GM19397 (cell line): ENCODE measurements around the gene AVP.
"Not testable (repeated sequence)": the region's sequence is repeated elsewhere in the genome, so short reads cannot be mapped to it uniquely, and the experiment has no call there.

Experiments
- ATAC-seq: cut with Tn5 transposase; IDR thresholded peaks from one replicate; pipeline ENCODE4 v1.9.1; 2021; ENCODE audit warnings: mild to moderate bottlenecking, moderate library complexity; ENCODE audit not compliant: unreplicated experiment

AVP gene

DNA sequence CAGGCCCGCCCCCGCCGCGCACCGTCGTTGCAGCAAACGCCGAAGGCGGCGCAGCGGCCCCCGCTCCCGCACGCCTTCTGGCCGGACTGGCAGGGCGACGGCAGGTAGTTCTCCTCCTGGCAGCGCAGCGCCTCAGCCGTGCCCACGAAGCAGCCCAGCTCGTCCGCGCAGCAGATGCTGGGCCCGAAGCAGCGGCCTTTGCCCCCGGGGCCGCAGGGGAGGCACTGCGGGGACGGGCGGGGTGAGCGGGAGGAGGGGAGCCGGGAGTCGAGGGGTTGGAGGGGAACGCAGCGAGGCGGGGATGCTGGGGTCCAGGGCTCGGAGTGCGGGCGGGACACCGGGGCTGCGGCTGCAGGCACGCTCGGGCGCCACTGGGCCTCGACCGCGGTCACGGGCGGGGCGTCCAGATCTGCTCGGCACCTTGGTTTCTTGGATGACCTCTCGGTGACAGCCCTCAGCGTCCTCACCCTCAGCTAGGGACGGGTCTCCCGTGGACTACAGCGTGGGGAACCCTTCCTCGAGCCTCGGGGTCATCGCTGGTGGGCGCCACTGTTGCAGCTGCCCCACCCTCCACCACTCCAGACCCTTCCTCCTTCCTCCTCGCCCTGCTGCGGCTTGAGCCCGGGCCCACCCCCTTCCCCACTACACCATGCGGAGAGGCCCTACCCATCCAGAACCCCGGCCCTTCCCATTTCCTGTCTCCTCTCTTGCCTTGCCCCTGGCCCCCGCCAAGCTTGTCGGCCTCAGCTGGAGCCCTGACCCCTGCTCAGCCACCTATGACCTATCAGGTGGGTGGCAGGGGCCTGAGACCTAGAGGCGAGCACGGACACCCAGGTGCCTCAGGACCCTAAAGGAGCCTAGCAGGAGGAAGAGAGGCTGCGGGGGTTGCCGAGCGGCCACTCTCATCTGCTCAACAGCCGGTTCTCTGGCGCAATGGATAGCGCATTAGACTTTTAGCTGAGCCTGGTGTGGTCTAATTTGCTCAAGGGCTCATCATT is 1.3 kb downstream of the AVP start:
- ATAC-seq = no peak

GRCh38 chr20:3082306-3082951 is 2.1 kb downstream of the AVP start:
- ATAC-seq = no peak

GRCh38 chr20:3081641-3082040 is 2.9 kb downstream of the AVP start:
- ATAC-seq = no peak

DNA sequence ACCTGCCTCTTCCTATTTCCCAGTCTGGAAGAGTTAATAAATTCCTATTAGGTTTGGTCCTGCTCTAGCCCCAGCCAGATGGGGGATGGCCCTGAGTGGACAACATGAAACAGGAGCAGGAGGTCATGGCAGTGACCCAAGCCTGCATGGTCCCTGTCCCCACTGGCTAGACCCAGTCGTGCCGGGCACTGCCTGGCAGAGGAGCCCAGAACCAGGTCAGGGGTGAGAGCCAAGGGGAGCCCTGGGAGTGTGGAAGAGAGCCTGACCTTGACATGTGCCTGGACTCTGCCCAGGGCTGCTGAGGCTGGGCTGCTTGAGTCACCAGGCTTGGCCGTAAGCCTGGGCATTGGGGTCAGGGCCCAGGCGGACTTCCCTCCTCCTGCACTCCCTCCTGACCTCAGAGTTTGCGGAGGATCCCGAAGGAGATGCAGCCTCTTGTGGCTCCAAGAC is 3.6 kb downstream of the AVP start:
- ATAC-seq = no peak

DNA sequence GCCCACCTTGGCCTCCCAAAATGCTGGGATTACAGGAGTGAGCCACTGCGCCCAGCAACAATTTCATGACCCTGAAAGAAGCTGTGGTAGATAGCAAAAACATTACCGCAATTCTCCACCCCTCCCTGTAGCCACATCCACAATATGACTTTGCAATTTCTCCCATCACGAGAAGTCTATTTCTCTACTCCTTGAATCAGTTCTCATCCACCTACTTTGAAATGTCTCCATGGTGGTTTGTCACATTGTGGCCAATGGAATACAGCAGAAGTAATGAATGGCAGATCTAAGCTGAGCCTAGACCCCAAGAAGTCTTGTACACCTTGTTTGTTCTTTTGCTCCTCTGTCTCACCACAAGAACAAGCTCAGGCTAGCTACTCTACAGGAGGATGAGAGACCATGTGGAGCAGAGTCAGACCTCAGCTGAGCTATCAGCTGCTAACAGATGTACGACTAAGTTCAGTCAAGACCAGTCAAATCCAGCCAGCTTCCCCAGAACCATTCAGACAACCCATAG is 6.8 kb downstream of the AVP start:
- ATAC-seq = no peak

GRCh38 chr20:3075315-3075714 is 9.2 kb downstream of the AVP start:
- not testable (repeated sequence) for ATAC-seq

GRCh38 chr20:3074812-3075211 is 9.7 kb downstream of the AVP start:
- no peak for ATAC-seq

GRCh38 chr20:3073251-3073643 is 11.3 kb downstream of the AVP start:
- not testable (repeated sequence) for ATAC-seq

DNA sequence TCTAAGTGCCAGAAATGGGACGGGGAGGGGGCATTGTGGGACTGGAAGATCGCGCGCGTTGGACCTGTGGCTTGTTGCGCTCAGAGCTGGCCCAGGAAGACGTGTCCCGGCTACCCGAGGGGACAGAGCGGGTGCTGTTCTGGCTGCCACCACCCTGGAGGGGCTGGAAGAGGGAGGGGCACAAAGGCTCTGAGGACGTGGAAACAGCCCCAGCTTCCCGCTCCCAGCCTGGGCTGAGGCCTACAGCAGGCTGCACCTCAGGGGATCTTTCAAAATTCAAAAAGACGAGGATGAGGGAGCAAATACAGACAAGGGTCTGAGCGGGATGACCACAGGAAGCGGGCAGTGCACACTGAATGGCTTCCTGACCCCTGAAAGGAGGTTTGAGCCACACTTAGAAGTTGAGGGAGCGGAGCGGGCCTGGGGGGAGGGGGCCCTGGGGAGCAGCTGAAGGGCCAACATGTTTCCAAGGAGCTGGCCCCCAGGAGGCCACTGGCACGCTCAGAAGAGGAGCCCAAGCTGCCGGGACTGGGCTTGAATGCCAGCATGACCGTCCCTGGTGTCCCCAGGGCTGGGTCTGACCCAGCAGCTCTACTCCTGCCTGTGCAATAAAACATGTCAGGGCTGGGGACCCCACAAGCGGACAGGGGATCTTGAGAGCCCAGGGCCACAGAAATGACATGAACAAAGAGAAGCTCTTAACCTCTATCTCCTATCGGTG is 11.8 kb downstream of the AVP start:
- no peak for ATAC-seq

GRCh38 chr20:3071610-3072529 is 12.7 kb downstream of the AVP start, which contains the start of gene OXT:
Gene OXT (plus strand): TSS chr20:3071620. CDS start chr20:3071656, 36 bp downstream.
- ATAC-seq = no peak

- ATAC-seq = no peak
Measured at GRCh38 chr20:3071266-3071609, 13.3 kb downstream of the AVP start.

DNA sequence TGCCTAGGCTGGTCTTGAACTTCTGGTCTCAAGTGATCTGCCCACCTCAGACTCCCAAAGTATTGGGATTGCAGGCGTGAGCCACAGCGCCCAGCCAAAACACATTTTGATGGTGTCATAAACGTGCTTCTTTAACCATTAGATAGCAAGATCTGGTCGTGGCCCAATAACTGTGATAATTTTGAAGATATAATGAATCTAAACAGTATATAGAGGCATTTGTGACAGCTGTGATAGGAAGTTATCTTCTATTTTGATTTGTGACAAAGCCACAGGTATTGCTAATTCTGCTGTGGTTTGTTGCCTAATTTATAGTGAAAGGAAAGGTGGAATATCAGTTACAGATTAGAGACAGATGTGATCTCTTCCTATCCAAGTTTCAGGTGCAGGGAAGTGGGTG is 13.8 kb downstream of the AVP start:
- ATAC-seq = no peak

- ATAC-seq = no peak
Measured at GRCh38 chr20:3068986-3069900, 15.3 kb downstream of the AVP start.

DNA sequence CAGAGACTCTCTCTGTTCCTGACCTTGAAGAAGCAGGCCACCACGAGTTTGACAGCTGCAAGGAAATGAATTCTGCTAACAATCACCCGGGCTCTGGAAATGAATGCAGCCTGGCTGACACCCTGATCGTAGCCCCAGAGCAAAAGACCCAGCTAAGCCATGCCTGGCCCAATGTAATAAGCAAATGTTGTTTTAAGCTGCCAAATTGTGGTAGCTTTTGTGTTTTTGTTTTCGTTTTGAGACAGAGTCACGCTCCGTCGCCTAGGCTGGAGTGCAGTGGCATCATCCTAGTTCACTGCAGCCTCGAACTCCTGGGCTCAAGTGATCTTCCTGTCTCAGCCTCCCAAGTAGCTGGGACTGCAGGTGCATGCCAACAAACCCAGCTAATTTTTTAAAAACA is 16.4 kb downstream of the AVP start:
- no peak for ATAC-seq

GRCh38 chr20:3067139-3068014 is 17.1 kb downstream of the AVP start:
- ATAC-seq = no peak

DNA sequence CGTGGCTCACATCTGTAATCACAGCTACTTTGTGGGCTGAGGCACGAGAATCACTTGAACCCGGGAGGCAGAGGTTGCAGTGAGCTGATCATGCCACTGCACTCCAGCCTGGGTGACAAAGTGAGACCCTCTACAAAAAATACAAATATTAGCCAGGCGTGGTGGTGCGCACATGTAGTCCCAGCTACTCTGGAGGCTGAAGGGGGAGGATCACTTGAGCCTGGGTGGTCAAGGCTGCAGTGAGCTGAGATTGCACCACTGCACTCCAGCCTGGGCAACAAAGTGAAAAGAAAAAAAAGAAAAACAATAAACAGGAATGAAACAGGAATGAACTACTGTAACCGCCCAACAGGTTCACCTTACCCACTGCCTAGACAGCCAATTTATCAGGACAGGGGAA is 20.4 kb downstream of the AVP start:
- not testable (repeated sequence) for ATAC-seq

DNA sequence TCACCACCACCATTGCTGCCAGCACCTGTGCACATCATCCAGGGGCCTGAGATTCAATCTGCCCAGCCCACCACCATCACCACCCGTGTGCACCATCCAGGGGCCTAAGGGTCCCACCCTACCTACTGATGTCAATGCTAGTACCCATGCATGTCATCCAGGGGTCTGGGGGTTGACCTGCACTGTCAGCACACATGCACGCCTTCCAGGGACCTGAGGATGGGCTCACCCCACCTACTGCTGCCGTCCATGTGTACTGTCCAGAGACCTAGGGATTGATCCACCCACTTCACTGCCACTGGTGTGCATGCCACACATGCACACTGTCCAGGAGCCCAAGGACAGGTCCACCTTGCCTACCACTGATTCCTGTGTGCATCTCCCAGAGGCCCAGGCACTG is 25.0 kb downstream of the AVP start:
- no peak for ATAC-seq

DNA sequence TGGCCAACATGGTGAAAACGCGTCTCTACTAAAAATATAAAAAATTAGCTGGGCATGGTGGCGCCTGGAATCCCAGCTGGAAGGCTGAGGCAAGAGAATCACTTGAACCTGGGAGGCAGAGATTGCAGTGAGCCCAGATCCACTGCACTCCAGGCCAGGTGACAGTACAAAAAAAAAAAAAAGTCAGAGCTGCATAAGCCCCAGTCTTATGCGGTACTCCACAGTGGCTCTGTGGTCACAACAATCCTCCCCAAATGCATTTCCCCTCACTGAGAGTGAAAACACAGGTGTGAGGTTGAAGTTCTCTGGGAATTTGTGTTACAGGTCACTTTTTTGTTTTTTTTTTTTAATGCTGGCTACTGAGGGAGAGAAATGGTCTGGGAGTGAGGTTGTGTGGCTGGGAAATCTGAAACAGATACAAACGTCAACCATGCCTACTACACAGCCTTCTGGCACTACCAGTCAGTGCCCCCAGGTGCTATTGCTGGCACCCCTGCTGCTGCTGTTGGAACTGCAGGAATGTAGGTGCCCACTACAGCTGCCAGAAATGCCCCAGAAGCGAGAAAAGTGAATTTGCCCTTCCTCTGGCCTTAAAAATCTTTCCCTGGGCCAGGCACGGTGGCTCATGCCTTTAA is 33.0 kb downstream of the AVP start:
- ATAC-seq = no peak
